B cell (primary cell): ENCODE results near the gene MED22. TPM values are rescaled to one million over a fixed set of nuclear protein-coding genes. Genes with fewer than 3 reads are reported as not detected.

ENCODE experiments used
- ATAC-seq: fragments of 200-7000 bp; cut with Tn5 transposase; one replicate; pipeline ENCODE4 v1.10.0; 2021; ENCODE audit warnings: low read depth, mild to moderate bottlenecking, moderate number of reproducible peaks, moderate library complexity
- CTCF ChIA-PET: fragments of 350-600 bp; sonication (Branson Sonifier 250); formaldehyde crosslinking; loops from one replicate; lab custom pipeline; 2021; ENCODE audit warnings: antibody characterized with exemption, inconsistent platforms; lab: Charles Lee
- POLR2A ChIA-PET: fragments of 350-600 bp; sonication (Branson Sonifier 250); formaldehyde crosslinking; loops from one replicate; lab custom pipeline; 2021; ENCODE audit warnings: antibody characterized with exemption; lab: Charles Lee
- DNase-seq: peaks from one replicate; pipeline ENCODE4 v3.0.0; 2013
- H2AFZ ChIP-seq: 2 replicates; pipeline ENCODE4 v1.6.1; 2012; ENCODE audit warnings: mild to moderate bottlenecking, low read depth, low read length; ENCODE audit not compliant: insufficient read depth, poor library complexity, severe bottlenecking
- H3K27ac ChIP-seq, 2 donors: 1 replicate in 1 of 2; 2 replicates in 1 of 2; pipeline ENCODE4 v1.5.1; 2012 to 2013; ENCODE audit warnings: low read length in 2 of 2, mild to moderate bottlenecking in 2 of 2, moderate library complexity in 1 of 2
- H3K27me3 ChIP-seq, 4 experiments: fragments of 200-600 bp in 1 of 4; sonication (generic) in 1 of 4; replicated peaks in 1 of 4; 1 replicate in 2 of 4; 2 replicates in 2 of 4; pipeline versions ENCODE4 v1.6.1 to v1.7.0; 2013 to 2016; ENCODE audit warnings: low read length in 3 of 4, mild to moderate bottlenecking in 2 of 4, mixed read lengths in 1 of 4, moderate library complexity in 1 of 4; ENCODE audit not compliant: insufficient read depth in 4 of 4, control insufficient read depth in 3 of 4; ENCODE audit errors: control extremely low read depth in 1 of 4
- H3K36me3 ChIP-seq, 2 experiments: replicated peaks in 1 of 2; 1 replicate in 1 of 2; 2 replicates in 1 of 2; pipeline versions ENCODE4 v1.6.1 to v1.7.1; 2013; ENCODE audit warnings: low read length in 1 of 2; ENCODE audit not compliant: insufficient read depth in 2 of 2, control insufficient read depth in 1 of 2; ENCODE audit errors: control extremely low read depth in 1 of 2, extremely low read depth in 1 of 2
- H3K4me1 ChIP-seq, 2 donors: fragments of 200-600 bp in 1 of 2; sonication (generic) in 1 of 2; 1 replicate in 1 of 2; 2 replicates in 1 of 2; pipeline versions ENCODE4 v1.5.1 to v1.6.1; 2013 to 2017; ENCODE audit warnings: low read length in 2 of 2; ENCODE audit not compliant: control insufficient read depth in 2 of 2, insufficient read depth in 2 of 2
- H3K4me2 ChIP-seq: replicated peaks from 2 replicates; pipeline ENCODE3; 2012; ENCODE audit warnings: mild to moderate bottlenecking, low read depth, low read length; ENCODE audit not compliant: poor library complexity, severe bottlenecking
- H3K4me3 ChIP-seq, 5 experiments: fragments of 200-600 bp in 1 of 5; sonication (generic) in 1 of 5; 1 replicate in 3 of 5; 2 replicates in 2 of 5; pipeline versions ENCODE4 v1.5.1 to v1.7.0; 2011 to 2016; ENCODE audit warnings: low read length in 4 of 5, mild to moderate bottlenecking in 4 of 5, low read depth in 2 of 5, control low read depth in 1 of 5, moderate library complexity in 1 of 5; ENCODE audit not compliant: insufficient read depth in 1 of 5; ENCODE audit errors: control extremely low read depth in 1 of 5, extremely low read depth in 1 of 5
- H3K79me2 ChIP-seq: fragments of 200-600 bp; sonication (generic); one replicate; pipeline ENCODE4 v1.6.0; 2016; ENCODE audit warnings: low read length; ENCODE audit not compliant: control insufficient read depth, insufficient read depth
- H3K9ac ChIP-seq: fragments of 200-600 bp; sonication (generic); 2 replicates; pipeline ENCODE4 v1.6.1; 2017; ENCODE audit warnings: mild to moderate bottlenecking, low read length, moderate library complexity
- H3K9me3 ChIP-seq, 3 donors: one replicate each; pipeline versions ENCODE4 v1.6.1 to v1.7.1; 2013; ENCODE audit warnings: low read length in 2 of 3; ENCODE audit not compliant: control insufficient read depth in 2 of 3, insufficient read depth in 1 of 3; ENCODE audit errors: control extremely low read depth in 1 of 3
- H4K20me1 ChIP-seq: 2 replicates; pipeline ENCODE4 v1.6.0; 2012; ENCODE audit warnings: mild to moderate bottlenecking, low read length; ENCODE audit not compliant: insufficient read depth, control insufficient read depth, poor library complexity, severe bottlenecking
- H3K27ac Mint-ChIP-seq: one replicate; pipeline ENCODE4 v1.8.0; 2021; ENCODE audit warnings: mixed read lengths
- H3K27me3 Mint-ChIP-seq: one replicate; pipeline ENCODE4 v1.8.0; 2021; ENCODE audit warnings: mixed read lengths
- H3K4me1 Mint-ChIP-seq: one replicate; pipeline ENCODE4 v1.8.0; 2021; ENCODE audit warnings: mixed read lengths
- H3K4me3 Mint-ChIP-seq: one replicate; pipeline ENCODE4 v1.8.0; 2021; ENCODE audit warnings: mixed read lengths
- H3K9me3 Mint-ChIP-seq: one replicate; pipeline ENCODE4 v1.8.0; 2022; ENCODE audit warnings: mixed read lengths; ENCODE audit not compliant: insufficient read depth
- EZH2 ChIP-seq: IDR thresholded peaks from 2 replicates; pipeline ENCODE4 v1.6.1; 2012; ENCODE audit warnings: borderline replicate concordance, low read depth, mild to moderate bottlenecking, moderate library complexity, low read length; ENCODE audit not compliant: insufficient read depth, poor library complexity, severe bottlenecking
- WGBS: methylation state at CpG from one replicate; pipeline ENCODE4 v1.1.5; 2013; ENCODE audit warnings: missing lambda C conversion rate; ENCODE audit not compliant: insufficient coverage; 5-methylcytosine and 5-hydroxymethylcytosine counted together
- intact Hi-C: fragments of 100-400 bp; cut with micrococcal nuclease; formaldehyde crosslinking; loops from one replicate; pipeline ENCODE4 v1.10.0; 2022
- polyA plus RNA-seq: library from polyadenylated mRNA; depleted of rRNA; stranded (reverse); fragments of >200 nt; gene quantifications from 2 replicates; pipeline ENCODE4 v1.2.3, GENCODE V29; 2012
- total RNA-seq, 2 donors: library from RNA; stranded (reverse); fragments of 120-200 nt in 1 of 2; gene quantifications; 1 replicate in 1 of 2; 2 replicates in 1 of 2; pipeline versions ENCODE4 v1.2.3 to v1.2.4, GENCODE V29; 2013 to 2022
- TF ChIP-seq, protein P1 (sequence below): fragments of 200-600 bp; IDR thresholded peaks from one replicate; pipeline ENCODE4 v1.8.0; 2022; ENCODE audit warnings: antibody characterized with exemption, mild to moderate bottlenecking

Gene MED22
- total and polyA plus RNA-seq, 2 donors (not counting 1 experiment from before 2014, with no cell fraction given) = 44.9 to 50.4 TPM

GRCh38 chr9:133323991-133324703, 23.8 kb downstream of the MED22 start:
- peaks cover 2% of the 10 kb centered on the region for H3K4me1 Mint-ChIP-seq
- peaks cover 0 to 3% of the 10 kb centered on the region in 2 experiments for H3K36me3 ChIP-seq
- peaks cover 0 to 8% (median 0%) of the 10 kb centered on the region in 3 donors for H3K9me3 ChIP-seq
- H3K9ac ChIP-seq = no peak overlapping the region
- no peak overlapping the region for H3K4me3 ChIP-seq
- H3K4me1 ChIP-seq = no peaks in the 10 kb centered on the region
- ATAC-seq (no peak), DNase-seq (no peak)
- H3K27ac ChIP-seq = no peak overlapping the region
- no peak overlapping the region for H3K27ac Mint-ChIP-seq
- H3K27me3 ChIP-seq = no peaks in the 10 kb centered on the region
- H3K4me2 ChIP-seq = no peak overlapping the region
- H3K27me3 Mint-ChIP-seq = peaks cover 4% of the 10 kb centered on the region
- TF ChIP-seq, protein P1, sequence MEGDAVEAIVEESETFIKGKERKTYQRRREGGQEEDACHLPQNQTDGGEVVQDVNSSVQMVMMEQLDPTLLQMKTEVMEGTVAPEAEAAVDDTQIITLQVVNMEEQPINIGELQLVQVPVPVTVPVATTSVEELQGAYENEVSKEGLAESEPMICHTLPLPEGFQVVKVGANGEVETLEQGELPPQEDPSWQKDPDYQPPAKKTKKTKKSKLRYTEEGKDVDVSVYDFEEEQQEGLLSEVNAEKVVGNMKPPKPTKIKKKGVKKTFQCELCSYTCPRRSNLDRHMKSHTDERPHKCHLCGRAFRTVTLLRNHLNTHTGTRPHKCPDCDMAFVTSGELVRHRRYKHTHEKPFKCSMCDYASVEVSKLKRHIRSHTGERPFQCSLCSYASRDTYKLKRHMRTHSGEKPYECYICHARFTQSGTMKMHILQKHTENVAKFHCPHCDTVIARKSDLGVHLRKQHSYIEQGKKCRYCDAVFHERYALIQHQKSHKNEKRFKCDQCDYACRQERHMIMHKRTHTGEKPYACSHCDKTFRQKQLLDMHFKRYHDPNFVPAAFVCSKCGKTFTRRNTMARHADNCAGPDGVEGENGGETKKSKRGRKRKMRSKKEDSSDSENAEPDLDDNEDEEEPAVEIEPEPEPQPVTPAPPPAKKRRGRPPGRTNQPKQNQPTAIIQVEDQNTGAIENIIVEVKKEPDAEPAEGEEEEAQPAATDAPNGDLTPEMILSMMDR = no peak
- TF ChIP-seq EZH2 = no peak
- H3K4me3 Mint-ChIP-seq = no peak overlapping the region
- intact Hi-C loops = no loop called here
- CTCF ChIA-PET = no interaction called here
- no peak overlapping the region for H2AFZ ChIP-seq
- POLR2A ChIA-PET = no interaction called here
- WGBS = 92% methylated on average over 12 of the region's 13 CpGs
- no peaks in the 10 kb centered on the region for H3K79me2 ChIP-seq
- H3K9me3 Mint-ChIP-seq = no peaks in the 10 kb centered on the region
- H4K20me1 ChIP-seq = no peaks in the 10 kb centered on the region

- Mint-ChIP-seq H3K4me3 (no peak overlapping the region), H3K27ac (no peak overlapping the region), H3K4me1 (no peaks in the 10 kb centered on the region), H3K27me3 (peaks cover 4% of the 10 kb centered on the region), H3K9me3 (no peaks in the 10 kb centered on the region)
- H3K27ac ChIP-seq = no peak overlapping the region
- peaks cover 0 to 8% (median 0%) of the 10 kb centered on the region in 3 donors for H3K9me3 ChIP-seq
- H4K20me1 ChIP-seq = no peaks in the 10 kb centered on the region
- CTCF ChIA-PET = no interaction called here
- H3K79me2 ChIP-seq = no peaks in the 10 kb centered on the region
- H3K4me1 ChIP-seq = no peaks in the 10 kb centered on the region
- intact Hi-C loops = no loop called here
- TF ChIP-seq, protein P1 = no peak
- TF ChIP-seq EZH2 = no peak
- 97% methylated on average over 6 of the region's 10 CpGs for WGBS
- no peak overlapping the region for H3K4me2 ChIP-seq
- no peak for ATAC-seq
- H2AFZ ChIP-seq = no peak overlapping the region
- H3K27me3 ChIP-seq = no peaks in the 10 kb centered on the region
- no peak for DNase-seq
- no peak overlapping the region for H3K9ac ChIP-seq
- POLR2A ChIA-PET = no interaction called here
- H3K4me3 ChIP-seq = no peak overlapping the region
- peaks cover 0 to 3% of the 10 kb centered on the region in 2 experiments for H3K36me3 ChIP-seq
These were observed 24.7 kb downstream of the MED22 start for GRCh38 chr9:133323211-133323610.
